ENCODE measurements around the gene IGSF9.

IGSF9 gene

DNA sequence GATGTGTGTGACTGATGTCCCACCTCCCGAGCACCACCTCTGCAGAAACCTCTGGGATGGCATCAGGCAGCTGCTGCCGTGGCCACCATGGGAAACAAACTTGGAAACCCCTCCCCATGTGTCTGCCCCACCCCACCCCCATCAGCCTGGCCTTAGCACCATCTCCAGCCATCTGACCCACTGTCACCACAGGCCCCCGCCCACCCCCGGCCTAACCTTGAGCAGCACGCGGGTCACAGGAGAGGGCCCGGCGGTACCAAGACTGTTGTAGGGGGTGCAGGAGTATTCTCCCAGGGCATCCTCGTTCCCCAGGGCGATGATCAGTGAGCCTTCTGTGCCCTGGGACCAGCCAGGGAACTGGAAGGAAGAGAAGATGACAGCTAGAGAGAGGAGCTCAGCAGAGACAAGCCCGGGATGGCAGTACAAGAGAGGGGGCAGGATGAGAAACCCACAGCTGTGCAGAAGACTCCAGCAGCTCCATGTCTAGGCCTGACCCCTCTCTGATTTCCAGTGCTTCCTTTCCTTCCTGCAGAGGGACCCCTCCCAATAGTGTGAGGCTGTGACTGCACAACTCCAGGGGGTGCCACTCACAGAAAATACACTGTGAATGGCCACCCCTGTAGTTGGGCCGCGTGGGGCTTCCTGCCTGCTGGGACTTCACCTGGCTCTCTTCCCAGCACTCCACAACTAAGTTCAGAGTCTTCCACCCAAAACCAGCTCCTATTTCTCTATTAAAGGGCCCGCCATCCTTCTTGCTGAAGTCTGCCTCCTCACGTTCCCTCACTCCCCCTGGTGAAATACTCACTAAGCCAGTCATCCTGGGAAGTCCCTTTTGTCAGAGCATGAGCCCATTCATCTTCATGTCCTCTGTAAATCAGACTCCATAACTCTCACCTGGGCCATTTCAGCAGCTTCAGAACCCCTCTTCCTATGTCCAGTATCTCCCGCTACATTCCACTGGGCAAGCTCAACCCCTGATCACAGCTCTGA, 12.8 kb downstream of the IGSF9 start:
- DNase-seq (ENCODE audit: low read depth in 2 of 2) = no peak

DNA sequence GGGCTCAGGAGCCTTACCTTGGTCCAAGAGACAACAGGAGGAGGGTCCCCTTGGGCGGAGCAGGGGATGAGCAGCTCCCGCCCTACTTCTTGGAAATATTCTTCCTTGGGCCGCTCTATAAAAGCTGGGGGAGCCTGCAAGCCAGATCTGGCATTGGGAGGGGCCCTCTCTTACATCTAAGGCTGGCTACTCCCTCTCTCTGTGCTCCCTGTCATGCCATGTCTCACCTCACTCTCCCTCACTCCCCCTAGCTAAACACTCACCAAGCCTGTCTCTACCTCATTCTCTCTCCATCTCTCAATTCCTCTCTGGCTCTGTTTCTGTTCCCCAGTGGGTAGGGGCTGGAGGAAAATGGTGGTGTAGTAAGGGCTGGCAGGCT, 13.6 kb downstream of the IGSF9 start:
- no peak for DNase-seq (ENCODE audit: low read depth in 2 of 2)

DNA sequence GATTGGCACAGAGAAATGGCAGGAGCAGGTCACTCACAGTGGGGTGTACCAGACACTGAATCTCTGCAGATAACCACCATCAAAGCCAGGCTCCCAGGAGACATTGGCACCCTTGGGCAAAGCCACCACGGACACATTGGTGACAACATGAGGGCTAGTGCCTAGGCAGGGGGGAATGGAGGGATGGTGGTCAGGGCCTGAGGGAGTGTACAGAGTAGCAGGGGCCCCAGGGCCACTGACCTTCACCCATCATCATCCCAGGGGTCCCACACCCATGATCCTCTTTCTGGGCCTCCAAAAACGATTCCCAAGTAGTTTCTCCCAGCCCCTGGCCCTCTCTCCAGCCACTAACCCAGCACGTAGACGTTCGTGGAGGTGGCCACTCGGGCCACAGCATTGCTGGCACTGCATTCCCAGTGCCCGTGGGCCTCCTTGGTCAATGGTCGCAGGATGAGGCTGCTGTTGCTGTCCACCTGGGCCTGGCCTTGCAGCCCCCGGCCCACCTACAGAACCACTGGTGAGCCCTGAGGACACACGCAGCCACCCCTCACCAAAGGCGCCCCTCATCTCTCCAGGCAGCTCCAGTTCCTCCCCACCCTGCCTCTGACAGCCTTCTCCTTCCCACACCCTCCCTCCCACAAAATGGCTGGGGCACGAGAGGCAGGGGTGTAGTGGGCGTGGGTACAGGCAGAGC, 14.2 kb downstream of the IGSF9 start:
- DNase-seq (ENCODE audit: low read depth in 2 of 2) = no peak

DNA sequence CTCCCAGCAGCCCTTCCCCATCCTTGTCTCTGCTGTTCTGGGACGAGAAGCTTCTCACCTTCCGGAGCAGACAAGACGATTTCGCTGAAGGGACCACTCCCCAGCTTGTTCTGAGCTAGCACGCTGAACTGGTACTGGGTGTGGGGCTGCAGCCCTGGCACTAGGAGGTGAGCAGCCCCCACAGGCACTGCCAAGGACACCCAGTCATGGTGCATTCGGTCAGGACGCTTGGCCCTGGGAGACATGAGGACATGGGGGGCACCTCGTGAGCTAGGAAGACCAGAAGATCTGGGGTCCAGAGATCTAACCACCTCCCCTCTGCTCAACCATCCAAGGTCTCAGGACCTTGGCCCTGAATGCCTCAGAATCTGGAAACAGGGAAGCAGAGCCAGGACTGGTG, 14.8 kb downstream of the IGSF9 start:
- DNase-seq (ENCODE audit: low read depth in 2 of 2) = no peak

DNA sequence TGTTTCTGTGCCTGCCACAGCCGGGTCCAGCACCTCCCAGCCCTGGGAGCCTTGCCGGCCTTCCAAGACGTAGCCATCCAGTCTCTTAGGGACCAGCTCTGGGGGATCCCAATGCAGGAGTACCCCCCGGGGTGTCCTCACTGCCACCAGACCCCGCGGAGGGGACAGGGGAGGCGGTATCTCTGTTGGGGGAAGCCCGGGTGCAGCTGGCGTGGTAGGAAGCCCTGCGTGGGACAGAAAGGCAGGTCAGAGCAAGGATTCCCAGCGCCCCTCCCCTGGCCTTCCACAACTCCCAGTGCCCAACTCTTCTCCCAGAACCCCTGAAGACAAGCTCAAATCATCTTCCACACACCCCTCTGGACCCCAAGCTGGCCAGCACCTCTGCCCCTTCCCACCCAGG, 15.2 kb downstream of the IGSF9 start:
- no peak for DNase-seq (ENCODE audit: low read depth in 2 of 2)

DNA sequence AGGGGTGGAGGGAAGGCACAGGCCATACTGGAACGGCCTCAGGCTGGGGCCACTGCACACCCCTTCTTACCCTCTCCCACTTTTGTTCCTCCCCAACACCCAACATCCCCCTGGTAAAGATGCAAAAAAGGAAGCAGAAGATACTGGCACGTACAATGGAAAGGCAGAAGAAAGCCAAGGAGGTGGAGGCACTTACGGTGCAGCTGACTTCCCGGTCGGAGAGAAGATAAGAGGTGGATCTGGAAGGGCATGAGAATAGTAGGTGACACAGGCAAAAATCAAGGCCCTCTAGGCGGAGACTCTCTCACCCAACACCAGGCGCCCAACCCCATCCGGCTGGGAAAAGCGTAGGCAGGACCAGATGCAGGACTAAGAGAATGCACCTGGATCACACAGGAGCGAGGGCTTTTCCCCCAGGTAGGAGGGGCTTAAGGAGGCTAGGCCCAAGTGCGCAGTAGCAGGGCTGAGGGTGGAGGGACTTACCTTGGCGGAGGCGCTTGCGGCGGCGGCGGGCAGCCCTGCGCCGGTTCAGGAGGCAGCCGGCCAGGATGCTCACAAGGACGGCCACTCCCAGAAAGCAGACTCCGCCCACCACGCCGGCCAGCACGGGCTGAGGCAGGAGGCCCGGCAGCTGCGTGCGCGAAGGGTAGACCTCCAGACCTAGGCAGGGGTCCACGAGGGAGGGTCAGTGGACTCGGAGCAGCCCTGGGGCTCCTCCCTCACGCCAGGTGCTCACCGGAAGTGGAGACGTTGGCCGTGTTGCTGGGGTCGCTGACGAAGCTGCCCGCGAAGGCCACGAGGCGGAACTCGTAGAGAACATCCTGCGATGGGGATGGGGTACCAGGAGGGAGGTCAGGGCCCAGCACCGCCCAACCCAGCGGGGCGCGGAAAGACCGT, 16.0 kb downstream of the IGSF9 start:
- DNase-seq (ENCODE audit: low read depth in 2 of 2) = no peak

DNA sequence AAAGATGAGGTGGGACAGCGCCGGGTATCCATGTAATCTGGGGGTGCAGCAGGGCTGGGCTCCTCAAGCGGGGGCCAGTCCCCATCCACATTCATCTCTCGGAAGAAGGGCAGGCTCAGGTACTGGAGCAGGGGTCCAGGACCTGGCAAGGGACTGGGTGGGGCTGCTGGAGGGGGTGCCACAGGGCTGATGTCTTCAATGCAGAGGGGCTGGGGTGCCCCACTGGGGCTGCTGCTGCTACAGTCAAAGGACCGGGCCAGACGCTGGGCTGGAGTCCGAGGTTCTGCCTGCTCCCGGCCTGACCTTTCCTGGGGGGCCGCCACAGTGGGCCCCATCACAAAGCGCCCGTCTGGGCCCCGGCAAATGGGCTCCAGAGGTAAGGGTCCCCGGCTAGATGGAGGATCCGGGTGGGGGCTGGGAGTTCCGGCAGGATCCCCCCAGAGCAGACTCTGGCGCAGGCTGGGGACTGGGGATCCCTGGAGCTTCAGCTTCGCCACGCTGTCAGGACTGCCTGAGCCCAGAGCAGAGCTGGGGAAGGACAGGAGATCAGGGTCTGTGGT, 16.8 kb downstream of the IGSF9 start:
- DNase-seq (ENCODE audit: low read depth in 2 of 2) = no peak

DNA sequence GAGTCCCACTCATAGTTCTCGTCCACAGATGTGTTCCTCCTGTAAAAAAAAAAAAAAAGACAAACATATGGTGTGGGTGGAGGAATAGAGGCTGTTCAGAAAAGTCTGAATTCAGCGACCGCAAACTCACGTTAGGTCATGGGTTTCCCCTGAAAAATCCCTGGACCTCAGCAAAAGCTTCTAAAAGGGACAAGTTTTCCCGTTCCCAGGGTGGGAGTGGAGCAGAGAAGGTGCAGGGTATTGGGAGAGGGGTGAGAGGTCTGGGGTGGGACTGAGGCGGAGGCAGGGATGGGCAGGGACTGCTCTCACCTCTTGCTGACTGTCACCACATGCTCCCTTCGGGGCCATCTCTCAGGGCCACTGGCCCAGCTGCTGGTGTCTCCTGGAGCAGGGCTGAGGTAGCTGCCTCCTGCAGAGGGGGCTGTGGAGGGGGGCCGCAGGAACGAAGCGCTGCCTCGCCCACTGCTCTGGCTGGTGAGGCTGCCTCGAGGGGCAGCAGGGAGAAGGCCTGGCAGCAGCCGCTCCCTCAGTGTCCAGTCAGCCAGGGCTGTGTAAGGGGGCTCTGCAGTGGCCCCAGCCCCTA, 17.5 kb downstream of the IGSF9 start:
- no peak for DNase-seq (ENCODE audit: low read depth in 2 of 2)

DNA sequence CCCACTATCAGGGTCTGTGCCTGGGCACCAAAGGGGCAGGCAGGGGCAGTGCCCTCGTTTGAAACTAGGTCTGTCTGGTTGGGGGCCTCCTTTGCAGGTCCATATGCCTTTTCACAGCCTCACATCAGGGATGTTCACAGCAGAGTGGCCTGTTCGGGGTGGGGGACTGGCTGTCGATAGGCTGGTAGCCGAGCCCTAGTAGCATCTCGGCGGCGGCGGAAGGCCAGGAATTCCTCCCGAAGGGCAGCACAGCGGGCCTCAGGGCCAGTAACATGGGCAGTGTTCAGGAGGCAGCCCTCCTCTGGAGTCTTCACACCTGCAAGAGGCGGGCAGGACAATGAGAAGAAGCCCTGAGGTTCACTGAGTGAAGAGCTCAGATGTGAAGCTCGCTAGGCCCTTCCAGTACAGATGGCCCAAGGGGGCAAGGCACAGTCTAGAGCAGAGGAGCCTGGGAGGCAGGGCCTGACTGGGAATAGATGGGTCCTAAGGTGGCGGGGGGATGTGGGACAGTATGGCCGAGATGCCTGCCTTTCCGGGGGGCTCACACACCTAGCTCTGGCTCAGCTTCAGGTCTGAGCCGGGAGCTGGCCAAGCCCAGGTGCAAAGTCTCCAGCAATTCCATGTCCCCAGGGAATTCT, 18.1 kb downstream of the IGSF9 start:
- DNase-seq (ENCODE audit: low read depth in 2 of 2) = no peak

DNA sequence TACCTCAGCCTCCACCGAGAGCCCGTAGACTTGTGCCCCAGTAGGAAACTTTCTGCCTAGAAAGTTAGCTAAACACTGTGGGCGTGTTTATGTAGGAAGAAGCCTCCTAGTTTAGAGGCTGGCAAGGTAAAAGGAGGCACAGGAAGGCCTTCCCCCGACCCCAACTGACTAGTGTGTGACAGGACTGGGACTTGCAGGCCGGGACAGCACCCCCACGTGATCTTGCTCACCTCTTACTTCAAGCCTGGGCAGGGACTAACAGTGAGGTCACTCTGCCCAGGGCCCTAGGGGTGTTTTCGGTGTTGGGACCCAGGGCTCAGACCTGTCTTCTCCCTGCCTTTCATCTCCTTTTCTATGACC, 19.7 kb downstream of the IGSF9 start:
- no peak for DNase-seq (ENCODE audit: low read depth in 2 of 2)

DNA sequence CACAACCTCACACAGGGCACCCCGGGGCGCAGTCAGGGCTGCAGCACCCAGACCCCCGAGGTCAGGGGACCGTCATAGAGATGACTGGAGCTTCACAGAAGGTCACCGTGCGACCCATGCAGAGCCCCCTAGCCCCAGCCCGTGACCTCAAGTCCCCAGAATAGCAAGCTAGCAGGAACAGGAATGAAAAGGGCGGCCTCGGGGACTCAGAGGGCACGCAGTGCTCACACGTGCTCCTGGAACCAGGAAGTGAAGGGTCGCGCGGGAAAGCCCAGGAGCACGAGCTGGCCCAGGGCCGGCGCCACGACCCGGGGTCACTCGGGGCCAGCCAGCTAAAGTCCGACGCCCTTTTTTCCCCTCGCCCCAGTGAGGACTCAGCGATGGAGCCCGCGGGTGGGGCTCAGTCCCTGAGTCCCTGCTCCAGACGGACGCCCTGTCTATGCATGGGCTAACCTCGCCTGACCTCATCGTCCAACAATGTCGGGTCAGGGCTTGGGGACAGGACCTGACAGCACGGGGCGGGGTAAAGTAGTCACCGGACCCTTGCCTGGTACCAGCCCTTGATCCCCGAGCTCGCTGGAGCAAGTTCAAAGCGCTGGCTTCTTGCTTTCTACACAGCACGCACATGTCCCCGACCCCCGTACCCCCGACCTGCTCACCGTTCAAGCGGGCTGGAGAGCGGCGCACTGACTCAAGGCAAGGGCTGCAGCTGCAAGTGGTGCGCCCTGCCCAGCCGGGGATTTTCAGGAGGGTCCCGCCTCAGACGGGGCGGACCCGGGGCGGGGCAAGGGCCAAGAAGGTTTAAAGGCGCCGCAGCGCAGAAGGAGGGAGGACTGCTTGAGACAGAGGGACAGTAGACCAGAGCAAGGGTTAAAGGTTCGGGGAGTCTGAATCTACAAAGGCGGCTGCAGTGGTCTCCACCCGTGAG, 20.4 kb downstream of the IGSF9 start, which contains the start of gene TAGLN2:
TSS of gene TAGLN2 (minus strand) at position 717 of the 928 bp plus-strand sequence. CDS start 4,998 bp downstream, outside the sequence.
- DNase-seq (ENCODE audit: low read depth in 2 of 2) = peak; percentile 77 to 81

DNA sequence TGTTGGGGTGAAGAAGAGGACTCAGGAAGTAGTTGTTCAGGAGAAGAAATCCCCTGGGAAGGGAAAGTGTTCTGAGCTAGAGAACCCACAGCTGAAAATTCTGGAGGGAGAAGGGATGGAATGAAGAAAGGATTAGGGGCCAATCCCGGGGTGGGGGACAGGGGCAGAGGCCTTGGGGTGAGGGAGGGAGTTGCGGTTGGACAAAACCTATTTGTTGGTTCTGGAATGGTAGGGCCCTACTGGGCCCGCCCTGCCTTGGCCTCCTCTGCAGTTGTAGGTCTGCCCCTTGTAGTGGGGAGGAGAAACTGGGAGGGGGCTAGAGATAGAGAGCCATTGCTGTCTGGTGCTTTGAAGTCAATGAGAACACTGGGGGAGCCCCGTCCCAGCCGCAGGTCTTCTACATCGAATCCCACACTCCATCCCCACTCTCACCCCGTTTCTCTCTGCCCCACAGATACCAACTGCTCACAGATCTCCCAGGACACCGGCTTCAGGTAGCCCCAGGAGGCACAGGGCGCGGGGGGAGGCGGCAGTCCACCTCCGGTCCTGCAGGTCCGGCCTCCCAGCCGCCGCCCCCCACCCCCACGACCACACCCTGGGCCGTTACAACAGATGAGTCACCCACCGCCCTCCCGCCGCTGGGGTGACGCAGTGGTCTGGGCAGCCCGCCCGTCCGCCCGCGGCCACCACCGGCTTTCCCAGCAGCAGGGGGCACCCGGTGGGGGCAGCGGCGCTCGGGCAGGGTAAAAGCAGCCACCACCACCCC, 21.2 kb downstream of the IGSF9 start:
- peak in 1 of 2 donors; percentile 41 for DNase-seq (ENCODE audit: low read depth in 2 of 2)

DNA sequence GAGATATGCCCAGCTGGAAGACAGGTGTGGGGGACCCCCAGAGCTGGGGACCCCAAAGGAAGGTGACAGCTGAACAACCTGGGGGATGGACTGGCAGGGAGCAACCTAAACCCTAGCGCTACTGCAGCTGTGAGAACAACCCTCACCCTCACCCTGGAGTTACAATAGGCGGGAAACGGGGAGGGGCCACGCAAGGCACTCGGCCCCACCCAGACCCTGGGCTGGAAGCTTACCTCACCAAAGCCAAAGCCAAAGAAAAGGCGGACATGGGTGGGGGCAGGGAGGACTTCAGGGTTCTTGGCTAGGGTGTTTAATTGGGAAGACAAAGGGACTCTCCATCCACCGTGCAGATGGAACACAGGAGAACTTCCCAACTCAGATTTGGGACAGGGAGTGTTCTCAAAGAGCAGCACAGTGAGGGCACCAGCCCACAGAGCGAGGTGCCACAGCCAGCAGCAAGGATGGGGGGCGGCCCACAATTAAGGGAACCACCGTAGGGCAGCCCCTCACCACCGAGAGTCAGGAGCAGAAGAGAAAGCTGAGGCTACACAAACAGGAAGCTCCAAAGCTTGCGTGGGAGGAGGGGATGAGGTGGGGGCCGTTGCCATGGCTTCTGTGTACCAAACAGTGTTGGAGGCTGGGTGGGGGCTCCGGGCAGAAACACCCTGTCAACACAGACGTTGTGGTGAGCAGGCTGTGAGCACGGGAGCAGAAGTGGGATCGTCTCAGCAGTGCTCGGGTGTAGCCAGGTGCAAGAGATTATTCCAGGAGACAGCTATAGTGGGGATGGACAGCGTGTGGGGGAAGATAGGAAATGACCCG, 22.0 kb downstream of the IGSF9 start:
- DNase-seq (ENCODE audit: low read depth in 2 of 2) = peak; percentile 69 to 72

DNA sequence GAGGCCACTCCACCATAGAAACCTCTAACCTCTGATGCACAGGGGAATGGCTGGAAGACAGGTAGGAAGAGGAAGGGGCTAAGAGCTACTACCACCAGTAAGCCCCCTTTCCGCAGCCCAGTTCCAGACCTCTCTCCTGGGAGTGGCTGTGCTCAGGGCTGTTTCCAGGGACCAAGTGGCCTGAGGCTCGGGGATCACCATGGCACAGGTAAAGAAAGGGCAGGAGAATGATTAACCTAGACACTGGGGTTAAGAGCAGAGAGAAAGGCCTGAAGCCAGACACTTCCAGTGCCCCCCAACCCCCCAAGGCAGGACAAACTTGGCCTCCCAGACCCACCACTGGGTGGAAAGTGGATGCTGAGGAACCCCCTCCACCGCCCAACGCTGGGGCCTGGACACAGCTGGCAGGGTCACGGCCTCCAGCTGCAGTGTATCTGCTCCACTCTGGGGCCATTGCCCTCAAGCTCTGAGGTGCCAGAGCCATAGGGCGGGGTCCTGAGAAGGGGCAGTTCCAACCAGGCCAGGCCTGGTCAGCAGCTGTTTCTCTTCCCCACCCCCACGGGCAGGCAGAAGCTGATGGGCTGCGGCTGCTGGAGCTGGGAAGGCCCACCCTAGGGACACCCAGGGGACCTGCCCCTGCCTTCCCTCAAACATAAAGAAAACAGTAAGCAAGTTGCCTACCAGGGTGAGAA, 22.8 kb downstream of the IGSF9 start:
- DNase-seq (ENCODE audit: low read depth in 2 of 2) = no peak

DNA sequence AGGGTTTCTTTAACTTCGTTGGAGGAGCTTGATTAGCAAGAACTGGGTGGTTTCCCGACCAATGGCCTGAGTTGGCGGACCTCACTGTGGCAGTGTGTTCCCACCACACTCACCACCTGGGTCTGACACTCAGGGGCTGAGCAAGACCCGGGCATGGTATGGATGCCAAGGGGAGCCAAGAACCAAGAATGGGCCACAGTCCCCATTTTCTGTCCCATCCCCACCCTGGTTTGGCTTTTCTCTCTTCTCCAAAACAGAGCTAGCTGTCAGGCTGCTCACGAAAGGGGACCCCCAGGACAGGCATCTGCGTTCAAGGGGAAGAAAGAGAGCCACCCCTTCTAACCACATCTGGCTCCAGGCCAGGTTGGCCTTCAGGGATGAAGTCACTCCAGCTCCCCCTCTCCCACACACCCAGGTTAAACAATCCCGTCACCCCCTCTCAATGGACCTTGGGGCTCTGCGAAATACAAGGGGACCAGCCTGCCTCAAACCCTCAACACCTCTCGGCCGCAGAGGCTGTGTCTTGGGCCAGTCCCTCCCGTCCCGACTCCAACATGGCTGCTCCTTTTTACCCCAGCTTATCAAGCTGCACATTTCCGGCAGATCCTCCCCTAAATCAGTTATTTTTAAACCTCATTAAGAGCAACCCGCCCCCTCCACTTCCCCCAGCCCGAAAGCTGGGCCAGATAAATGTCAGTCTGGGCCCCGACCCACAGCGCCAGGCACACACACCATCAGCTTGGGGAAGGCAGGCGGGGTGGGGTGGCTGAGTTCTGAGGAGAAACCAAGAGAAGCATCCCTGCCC, 23.5 kb downstream of the IGSF9 start:
- no peak for DNase-seq (ENCODE audit: low read depth in 2 of 2)

DNA sequence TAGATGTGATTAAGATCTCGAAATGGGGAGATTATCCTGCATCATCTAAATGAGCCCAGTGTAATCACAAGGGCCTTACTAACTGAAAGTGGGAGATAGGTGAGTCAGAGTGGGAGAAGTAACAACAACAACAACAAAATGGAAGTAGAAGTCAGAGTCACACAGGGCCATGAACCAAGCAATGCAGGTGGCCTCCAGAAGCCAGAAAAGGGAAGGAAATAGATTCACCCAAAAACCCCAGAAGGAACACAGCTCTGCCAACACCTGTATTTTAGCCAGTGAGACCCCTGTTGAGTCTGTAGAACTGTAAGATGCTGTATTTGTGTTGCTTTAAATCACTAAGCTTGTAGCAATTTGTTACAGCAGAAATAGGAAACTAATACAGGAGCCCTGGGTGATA, 24.2 kb downstream of the IGSF9 start:
- DNase-seq (ENCODE audit: low read depth in 2 of 2) = no peak

DNA sequence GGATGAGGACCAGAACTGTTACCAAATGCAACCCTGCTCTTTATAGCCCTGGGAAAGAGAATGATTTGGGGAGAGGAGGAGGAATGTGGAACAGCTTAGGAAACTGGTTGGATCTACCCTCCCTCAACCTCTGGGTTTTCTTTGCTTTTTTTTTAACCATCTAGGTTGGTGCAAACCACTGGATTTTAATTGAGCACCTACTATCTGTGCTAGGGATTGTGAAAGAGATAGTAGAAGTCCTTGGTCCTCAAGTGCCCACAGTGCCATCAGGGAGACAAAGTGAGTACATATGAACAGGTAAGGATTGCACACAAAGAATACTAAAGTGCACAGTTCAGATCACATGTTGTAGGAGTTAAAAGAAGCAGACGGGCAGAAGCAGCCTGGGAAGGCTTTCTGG, 24.8 kb downstream of the IGSF9 start:
- no peak for DNase-seq (ENCODE audit: low read depth in 2 of 2)

Data from activated CD8-positive, alpha-beta memory T cell treated with anti-CD3 and anti-CD28 coated beads for 4 hours (primary cell).